ELR (cell line): ENCODE data around the gene IL16.

Experiments used
- DNase-seq: peaks from one replicate; pipeline ENCODE4 v3.0.0-alpha.2; 2015; ENCODE audit warnings: low read depth

IL16 gene

GRCh38 chr15:81295486-81296121 lies 98.9 kb downstream of the IL16 start:
- DNase-seq = no peak

- no peak for DNase-seq
Observed at GRCh38 chr15:81296186-81296585, 99.5 kb downstream of the IL16 start.

DNA sequence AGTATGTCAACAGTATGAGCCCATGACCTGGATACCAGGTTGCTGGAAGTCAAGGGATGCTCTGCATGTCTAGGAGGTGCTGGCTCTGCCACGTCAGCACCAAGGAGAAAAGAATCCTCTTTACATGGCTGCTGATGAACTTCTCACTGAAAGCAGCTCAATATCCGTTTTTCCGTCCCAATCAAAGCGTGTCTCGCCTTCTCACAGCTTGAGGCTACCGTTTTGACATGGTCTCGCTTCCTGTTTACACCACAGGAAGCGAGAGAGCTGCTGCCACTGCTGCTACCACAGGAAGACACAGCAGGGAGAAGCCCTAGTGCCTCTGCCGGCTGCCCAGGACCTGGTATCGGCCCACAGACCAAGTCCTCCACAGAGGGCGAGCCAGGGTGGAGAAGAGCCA lies 100.0 kb downstream of the IL16 start:
- DNase-seq = no peak

- DNase-seq = peak; percentile 27
Observed at GRCh38 chr15:81297147-81297572, 100.5 kb downstream of the IL16 start.

DNA sequence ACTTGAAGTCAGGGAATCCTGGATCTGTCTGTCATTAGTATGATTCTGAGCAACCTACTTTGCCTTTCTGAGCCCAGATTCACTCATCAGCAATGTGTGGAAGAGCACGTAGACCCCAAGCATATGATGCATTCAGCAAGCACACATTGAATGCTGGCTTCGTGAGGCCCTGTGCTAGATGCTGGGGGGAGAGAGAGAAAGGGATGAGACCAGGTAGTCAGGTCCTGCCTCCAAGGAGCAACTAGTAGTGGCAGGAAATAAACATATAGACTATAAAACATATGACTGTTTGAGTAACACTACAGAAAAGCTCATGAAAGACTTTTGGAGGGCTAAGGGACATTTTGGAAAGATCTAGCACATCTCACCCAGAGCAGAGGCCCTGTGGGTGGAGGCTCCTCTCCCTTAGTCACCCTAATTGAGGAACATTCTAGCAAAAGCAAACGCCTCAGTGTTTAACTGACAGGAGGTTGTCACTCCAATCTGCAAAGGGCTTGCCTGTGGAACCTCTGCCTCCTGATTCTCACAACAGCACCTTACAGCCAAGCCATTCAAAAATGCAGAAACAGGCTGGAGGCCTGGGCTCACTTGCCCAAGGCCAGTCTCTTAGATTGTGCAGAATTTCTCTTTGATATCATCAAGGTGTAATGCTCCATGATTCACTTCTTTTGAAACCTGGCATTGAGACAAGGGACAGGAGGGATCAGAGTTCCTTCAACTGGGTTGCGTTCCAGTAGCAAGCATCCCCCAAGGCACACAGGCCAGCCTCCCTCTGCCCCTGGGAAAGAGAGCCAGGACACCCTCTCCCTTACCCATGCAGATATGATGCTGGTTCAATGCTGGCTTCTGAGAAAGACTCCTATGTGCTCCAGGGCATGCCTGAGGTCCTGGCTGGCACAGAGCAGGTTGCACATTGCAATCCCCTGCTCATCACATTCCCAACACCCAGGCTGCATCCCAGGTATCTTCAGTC lies 101.2 kb downstream of the IL16 start:
- no peak for DNase-seq

GRCh38 chr15:81298611-81299010 lies 101.9 kb downstream of the IL16 start:
- DNase-seq = no peak

DNA sequence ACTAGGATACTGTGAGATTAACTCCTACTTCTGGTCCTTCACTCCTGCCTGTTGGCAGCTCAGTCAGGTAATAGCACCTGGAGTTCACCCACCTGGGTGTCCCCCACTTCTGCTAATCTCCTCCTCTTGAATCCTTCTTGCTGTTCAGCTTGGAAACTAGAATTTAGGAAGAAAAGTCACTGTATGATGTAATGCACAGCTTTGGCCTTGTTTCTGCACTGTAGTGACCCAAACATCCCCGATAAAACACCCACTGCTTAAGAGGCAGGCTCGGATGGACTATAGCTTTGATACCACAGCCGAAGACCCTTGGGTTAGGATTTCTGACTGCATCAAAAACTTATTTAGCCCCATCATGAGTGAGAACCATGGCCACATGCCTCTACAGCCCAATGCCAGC lies 102.5 kb downstream of the IL16 start:
- DNase-seq = no peak

- no peak for DNase-seq
Observed at GRCh38 chr15:81299630-81300273, 103.1 kb downstream of the IL16 start.

- no peak for DNase-seq
Observed at GRCh38 chr15:81301385-81301784, 104.7 kb downstream of the IL16 start.

DNA sequence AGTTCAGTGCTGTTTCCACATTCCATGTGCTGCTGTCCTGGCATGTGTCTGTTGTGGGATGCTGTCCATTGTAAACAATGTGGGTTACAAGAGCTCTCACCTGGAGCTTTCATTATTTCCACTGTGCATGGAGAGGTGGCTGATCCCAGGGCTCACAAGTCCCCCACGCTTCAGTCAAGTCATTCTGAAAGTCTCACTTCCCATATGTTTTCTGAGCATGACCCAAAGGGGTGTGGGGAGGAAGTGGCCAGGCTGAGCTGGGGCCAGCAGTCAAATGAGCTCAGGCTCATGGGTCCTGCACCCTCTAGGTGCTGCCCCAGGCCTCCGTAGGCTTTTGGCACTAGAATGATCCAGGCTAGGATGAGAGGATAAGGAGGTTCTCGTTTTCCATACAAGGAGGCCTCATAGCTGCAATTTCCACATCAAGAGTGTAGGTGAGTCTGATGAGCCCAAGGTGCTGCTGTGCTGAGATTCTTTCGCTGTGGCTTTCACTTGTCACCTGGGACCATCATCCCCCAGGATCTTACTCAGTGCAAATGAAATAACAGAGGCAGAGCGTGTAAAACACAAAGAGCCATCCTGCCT lies 105.2 kb downstream of the IL16 start:
- no peak for DNase-seq

- no peak for DNase-seq
Observed at GRCh38 chr15:81302701-81303109, 106.0 kb downstream of the IL16 start.

DNA sequence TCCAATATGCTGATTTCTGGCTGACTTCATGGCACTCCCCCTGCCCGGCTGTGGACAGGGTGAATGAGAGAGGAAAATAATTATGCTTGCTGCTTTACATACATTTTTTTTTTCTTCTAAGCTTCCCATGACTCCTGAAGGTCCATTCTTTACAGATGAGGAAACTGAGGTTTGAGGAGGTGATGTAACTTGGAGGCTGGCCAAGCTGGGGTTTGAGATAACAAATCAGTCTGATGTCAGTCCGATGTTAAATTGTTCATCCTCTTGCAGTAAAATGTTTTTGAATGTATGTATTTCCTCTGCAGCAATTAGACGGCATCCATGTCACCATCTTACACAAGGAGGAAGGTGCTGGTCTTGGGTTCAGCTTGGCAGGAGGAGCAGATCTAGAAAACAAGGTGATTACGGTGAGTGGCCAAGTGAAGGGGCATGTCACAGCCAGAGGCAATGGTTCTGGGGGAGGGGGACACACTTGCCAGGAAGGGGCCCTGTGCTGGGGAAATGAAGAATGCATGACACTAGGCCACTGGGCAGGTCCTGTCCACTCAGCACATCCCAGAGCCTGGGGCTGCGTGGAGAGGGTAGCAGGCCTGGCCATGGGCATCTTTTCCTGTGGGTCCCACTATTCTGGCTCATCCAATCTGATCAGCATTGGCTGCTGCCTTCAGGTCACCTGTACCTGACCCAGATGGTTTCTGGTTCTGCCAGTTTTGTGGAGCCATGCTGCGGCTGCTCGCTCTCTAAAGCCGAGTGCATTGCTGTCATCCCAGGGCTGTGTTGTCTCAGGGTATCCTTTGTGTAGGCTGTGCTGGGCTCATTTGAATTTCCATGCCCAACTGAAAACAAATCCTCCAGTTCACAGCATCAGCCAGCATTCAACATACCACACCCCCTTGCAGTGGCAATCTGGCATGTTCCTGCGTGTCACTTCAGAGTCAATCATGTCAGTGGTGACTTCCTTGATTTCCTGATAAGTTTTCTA lies 106.9 kb downstream of the IL16 start:
- DNase-seq = no peak

- DNase-seq = peak; percentile 64
Observed at GRCh38 chr15:81304226-81304625, 107.5 kb downstream of the IL16 start.

GRCh38 chr15:81308260-81308659 lies 111.6 kb downstream of the IL16 start:
- no peak for DNase-seq

- DNase-seq = no peak
Observed at GRCh38 chr15:81309647-81310450, 113.2 kb downstream of the IL16 start.

DNA sequence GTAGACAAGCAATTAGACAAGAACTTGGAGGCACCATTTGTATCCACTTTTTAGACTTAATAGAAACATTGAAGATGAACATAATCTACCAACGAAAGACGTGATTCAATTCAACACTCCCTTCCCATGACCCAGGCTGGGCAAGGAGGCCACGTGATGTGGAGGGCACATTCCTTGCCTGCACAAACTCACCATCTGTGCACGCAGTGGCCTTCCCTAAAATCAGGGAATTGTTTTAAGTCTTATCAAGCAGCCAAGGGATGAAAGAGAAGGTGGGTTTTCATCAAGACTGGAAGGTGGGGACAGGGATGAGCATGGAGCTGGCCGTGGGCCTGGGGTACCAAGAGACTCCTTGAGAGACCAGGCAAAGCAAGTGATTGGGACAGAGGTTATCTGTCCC lies 113.8 kb downstream of the IL16 start:
- DNase-seq = no peak

DNA sequence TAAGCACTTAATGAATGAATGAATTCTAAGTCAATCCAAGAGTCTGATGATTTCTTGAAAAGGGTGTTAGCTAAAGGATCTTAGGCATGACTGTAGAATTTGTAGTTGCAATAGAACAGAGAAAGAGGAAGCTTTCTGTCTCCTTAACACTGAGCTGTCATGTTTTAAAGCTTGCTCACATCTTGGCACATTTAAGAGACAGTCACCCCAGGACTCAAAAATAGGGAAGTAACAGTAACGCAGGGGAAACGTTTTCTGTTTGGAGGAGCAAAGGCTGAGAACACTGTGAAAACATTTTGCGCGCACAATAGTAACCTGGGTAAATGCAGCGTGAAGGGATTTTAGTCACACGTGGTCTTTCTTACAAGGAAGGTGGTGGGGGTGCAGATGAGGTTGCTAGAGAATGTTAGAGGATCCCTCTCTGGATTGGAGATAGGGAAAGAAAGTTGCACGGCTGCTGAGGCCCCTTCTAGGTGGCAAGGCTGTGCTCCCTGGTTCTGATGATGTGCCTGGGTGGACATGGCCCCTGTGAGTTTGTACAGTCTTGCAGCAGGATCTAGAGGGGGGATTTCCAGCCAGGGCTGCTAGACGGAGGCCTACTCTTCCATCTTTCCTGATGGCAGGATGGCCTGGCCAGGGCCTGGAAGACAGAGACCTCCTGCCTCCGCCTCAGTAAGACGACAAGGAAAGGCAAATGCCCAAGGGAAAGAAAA lies 115.2 kb downstream of the IL16 start:
- DNase-seq = peak; percentile 19

- peak; percentile 97 for DNase-seq
Observed at GRCh38 chr15:81312790-81313543, 116.3 kb downstream of the IL16 start.

DNA sequence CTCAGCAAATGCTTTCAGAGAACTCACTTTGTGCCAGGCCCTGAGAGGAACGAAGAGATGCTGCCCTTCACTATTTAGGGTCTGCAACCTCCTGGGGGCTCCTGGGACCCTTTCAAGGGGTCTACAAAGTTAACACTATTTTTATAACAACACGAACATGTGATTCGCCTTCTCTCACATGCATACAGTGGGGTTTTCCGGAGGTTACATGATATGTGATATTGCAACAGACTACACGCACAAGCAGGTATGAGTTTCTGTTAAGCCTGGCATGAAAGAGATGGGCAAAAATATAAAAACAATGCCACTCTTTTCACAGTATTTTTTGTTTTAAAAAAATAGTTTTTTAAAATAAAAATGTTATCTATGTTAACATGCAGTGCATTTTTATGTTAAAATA lies 117.0 kb downstream of the IL16 start:
- DNase-seq = no peak
